ENCODE measurements around the gene KLHDC7A. TPM values are rescaled to one million over a fixed set of nuclear protein-coding genes. Genes with fewer than 3 reads are reported as not detected.

The KLHDC7A gene
- total RNA-seq, 1 experiment from 2014 or later: not detected

GRCh38 chr1:18448889-18449288 is 31.8 kb upstream of the KLHDC7A start:
- no peaks in the 10 kb centered on the region for H3K27me3 ChIP-seq (ENCODE audit: low read length)
- no peaks in the 10 kb centered on the region for H4K20me1 ChIP-seq (ENCODE audit: low read length)
- ATAC-seq: no peak
- H3K9ac ChIP-seq (ENCODE audit: low read length): no peak overlapping the region
- H3K27ac ChIP-seq (ENCODE audit: low read length): no peak overlapping the region
- no peaks in the 10 kb centered on the region for H3K36me3 ChIP-seq (ENCODE audit: low read depth, low read length)
- TF ChIP-seq EZH2phosphoT487 (IDR thresholded peaks at IDR 0.05; ENCODE audit: borderline replicate concordance, low read length): no peak
- TF ChIP-seq CTCF (conservative IDR thresholded peaks at IDR 0.05; ENCODE audit: low read depth, low read length): no peak
- no peak overlapping the region for H3K4me3 ChIP-seq (ENCODE audit: low read length)
- no peak overlapping the region for H3K4me2 ChIP-seq (ENCODE audit: low read length)
- H3F3A ChIP-seq (ENCODE audit: low read length, unreplicated experiment): no peaks in the 10 kb centered on the region
- intact Hi-C loops (cut with micrococcal nuclease): no loop called here
- H3K9me3 ChIP-seq (ENCODE audit: low read length): no peaks in the 10 kb centered on the region
- no peak overlapping the region for H2AFZ ChIP-seq (ENCODE audit: low read length)
- no peaks in the 10 kb centered on the region for H3K79me2 ChIP-seq (ENCODE audit: low read length)
- no peak for DNase-seq
- BruUV-seq (replicated peaks): no TSS peak
- ChIA-PET CTCF (no interaction called here), POLR2A (ENCODE audit: unreplicated experiment) (no interaction called here)
- H3K4me1 ChIP-seq (ENCODE audit: insufficient read depth, low read length): no peaks in the 10 kb centered on the region
- H3K9me2 ChIP-seq (replicated peaks; ENCODE audit: low read length): no peaks in the 10 kb centered on the region

DNA sequence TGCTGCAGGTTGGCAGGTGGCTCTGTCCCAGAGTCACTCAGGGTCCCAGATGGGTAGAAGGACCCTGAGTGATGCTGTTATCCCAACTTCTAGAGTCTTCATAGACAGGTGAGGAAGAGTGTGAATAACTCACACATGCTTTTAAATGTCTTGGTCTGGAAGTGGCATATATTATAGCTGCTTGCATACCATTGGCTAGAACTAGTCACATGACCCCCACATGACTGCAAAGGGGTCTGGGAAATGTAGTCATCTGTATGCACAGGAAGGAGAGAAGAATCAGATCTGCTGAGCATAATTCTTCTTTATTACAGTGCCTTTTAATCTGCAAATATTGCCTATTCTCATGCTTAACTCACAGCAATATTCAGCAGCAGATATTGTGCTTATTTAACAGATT is 28.2 kb upstream of the KLHDC7A start:
- no peaks in the 10 kb centered on the region for H3K9me2 ChIP-seq (replicated peaks; ENCODE audit: low read length)
- CTCF ChIA-PET: no interaction called here

More for the DNA sequence above, 28.2 kb upstream of the KLHDC7A start:
- no peak for ATAC-seq
- Histone ChIP-seq H3K9me3 (ENCODE audit: low read length) (no peaks in the 10 kb centered on the region), H2AFZ (ENCODE audit: low read length) (no peak overlapping the region), H3K4me3 (ENCODE audit: low read length) (no peak overlapping the region), H3K4me1 (ENCODE audit: insufficient read depth, low read length) (no peaks in the 10 kb centered on the region), H3F3A (ENCODE audit: low read length, unreplicated experiment) (no peaks in the 10 kb centered on the region), H3K27ac (ENCODE audit: low read length) (no peak overlapping the region), H3K4me2 (ENCODE audit: low read length) (no peak overlapping the region), H3K9ac (ENCODE audit: low read length) (no peak overlapping the region), H4K20me1 (ENCODE audit: low read length) (no peaks in the 10 kb centered on the region), H3K36me3 (ENCODE audit: low read depth, low read length) (no peaks in the 10 kb centered on the region), H3K27me3 (ENCODE audit: low read length) (no peaks in the 10 kb centered on the region), H3K79me2 (ENCODE audit: low read length) (no peaks in the 10 kb centered on the region)
- DNase-seq: no peak
- TF ChIP-seq CTCF (conservative IDR thresholded peaks at IDR 0.05; ENCODE audit: low read depth, low read length) (no peak), EZH2 (IDR thresholded peaks at IDR 0.05; ENCODE audit: low read length, unreplicated experiment) (no peak), EZH2phosphoT487 (IDR thresholded peaks at IDR 0.05; ENCODE audit: borderline replicate concordance, low read length) (no peak)
- POLR2A ChIA-PET (ENCODE audit: unreplicated experiment): no interaction called here
- intact Hi-C loops (cut with micrococcal nuclease): no loop called here
- BruUV-seq (replicated peaks): no TSS peak

Data from PC-3 (cell line).